IMR-90 (cell line): ENCODE measurements around the gene GALNT17. TPM values are rescaled to one million over a fixed set of nuclear protein-coding genes. Genes with fewer than 3 reads are reported as not detected.

Experiments
- ATAC-seq: fragments of 200-7000 bp; cut with Tn5 transposase; 2 replicates; pipeline ENCODE4 v1.9.1; 2020; ENCODE audit warnings: low read depth, mild to moderate bottlenecking, moderate library complexity
- BruUV-seq: library from RNA; stranded (reverse); fragments of 400-500 nt; replicated peaks from 2 replicates; lab custom pipeline; 2021; lab: Mats Ljungman, UMichigan
- CTCF ChIA-PET: fragments of 300-600 bp; formaldehyde crosslinking; extraction: SDS; loops from one replicate; lab custom pipeline; 2021; ENCODE audit warnings: antibody characterized with exemption; lab: Yijun Ruan, JAX
- POLR2A ChIA-PET: fragments of 300-600 bp; sonication (Branson Sonifier 250); formaldehyde crosslinking; loops from one replicate; lab custom pipeline; 2022; ENCODE audit warnings: antibody characterized with exemption; ENCODE audit not compliant: unreplicated experiment; lab: Charles Lee
- DNase-seq: peaks from one replicate; pipeline ENCODE4 v3.0.0; 2013
- H2AFZ ChIP-seq: replicated peaks from 2 replicates; pipeline ENCODE3; 2013; ENCODE audit warnings: low read length, mild to moderate bottlenecking; ENCODE audit not compliant: poor library complexity
- H2AK5ac ChIP-seq: 2 replicates; pipeline ENCODE4 v1.6.1; 2013; ENCODE audit warnings: low read depth, low read length, inconsistent platforms
- H2AK9ac ChIP-seq: replicated peaks from 2 replicates; pipeline ENCODE3; 2013; ENCODE audit warnings: mild to moderate bottlenecking, low read depth, low read length, moderate library complexity; ENCODE audit not compliant: poor library complexity
- H2BK120ac ChIP-seq: 2 replicates; pipeline ENCODE4 v1.6.1; 2013; ENCODE audit warnings: low read depth, low read length, inconsistent platforms
- H2BK15ac ChIP-seq: 3 replicates; pipeline ENCODE4 v1.6.1; 2013; ENCODE audit warnings: low read depth, low read length, inconsistent platforms
- H2BK20ac ChIP-seq: 2 replicates; pipeline ENCODE4 v1.6.1; 2013; ENCODE audit warnings: low read depth, mild to moderate bottlenecking, inconsistent platforms, low read length, moderate library complexity
- H2BK5ac ChIP-seq: 2 replicates; pipeline ENCODE4 v1.6.1; 2013; ENCODE audit warnings: mild to moderate bottlenecking, low read depth, low read length, inconsistent platforms; ENCODE audit not compliant: poor library complexity, severe bottlenecking
- H3K14ac ChIP-seq: replicated peaks from 2 replicates; pipeline ENCODE4 v1.6.1; 2013; ENCODE audit warnings: low read depth, low read length, inconsistent platforms
- H3K18ac ChIP-seq: 2 replicates; pipeline ENCODE4 v1.6.1; 2013; ENCODE audit warnings: low read depth, low read length, control low read depth
- H3K23ac ChIP-seq: 2 replicates; pipeline ENCODE4 v1.6.1; 2013; ENCODE audit warnings: low read depth, low read length, inconsistent platforms
- H3K27ac ChIP-seq: 2 replicates; pipeline ENCODE4 v1.5.1; 2013; ENCODE audit warnings: mild to moderate bottlenecking, control low read depth, low read length; ENCODE audit not compliant: insufficient read depth
- H3K27me3 ChIP-seq: 2 replicates; pipeline ENCODE4 v1.6.1; 2013; ENCODE audit warnings: low read length; ENCODE audit not compliant: control insufficient read depth, insufficient read depth
- H3K36me3 ChIP-seq: 2 replicates; pipeline ENCODE4 v1.6.1; 2013; ENCODE audit warnings: low read length, mixed read lengths; ENCODE audit not compliant: control insufficient read depth, insufficient read depth
- H3K4ac ChIP-seq: 2 replicates; pipeline ENCODE4 v1.6.1; 2013; ENCODE audit warnings: low read depth, low read length, inconsistent platforms
- H3K4me1 ChIP-seq: 2 replicates; pipeline ENCODE4 v1.6.1; 2013; ENCODE audit warnings: low read length, mixed read lengths; ENCODE audit not compliant: control insufficient read depth, insufficient read depth
- H3K4me2 ChIP-seq: 2 replicates; pipeline ENCODE4 v1.6.1; 2013; ENCODE audit warnings: low read depth, mild to moderate bottlenecking, control low read depth, low read length, moderate library complexity
- H3K4me3 ChIP-seq: 2 replicates; pipeline ENCODE4 v1.5.1; 2013; ENCODE audit warnings: low read depth, mild to moderate bottlenecking, control low read depth, low read length, moderate library complexity; ENCODE audit not compliant: insufficient read depth
- H3K56ac ChIP-seq: 2 replicates; pipeline ENCODE4 v1.6.1; 2013; ENCODE audit warnings: low read length, inconsistent platforms; ENCODE audit not compliant: insufficient read depth; ENCODE audit errors: extremely low read depth
- H3K79me1 ChIP-seq, 2 experiments: 2 replicates each; pipeline ENCODE4 v1.6.1; 2013; ENCODE audit warnings: low read length in 2 of 2, inconsistent platforms in 1 of 2, low read depth in 1 of 2
- H3K9ac ChIP-seq: 2 replicates; pipeline ENCODE4 v1.6.1; 2013; ENCODE audit warnings: low read depth, low read length, control low read depth
- H3K9me1 ChIP-seq: 2 replicates; pipeline ENCODE4 v1.6.1; 2013; ENCODE audit warnings: low read length, inconsistent platforms; ENCODE audit not compliant: insufficient read depth
- H3K9me3 ChIP-seq: 2 replicates; pipeline ENCODE4 v1.6.1; 2013; ENCODE audit warnings: low read length; ENCODE audit not compliant: control insufficient read depth, insufficient read depth
- H4K20me1 ChIP-seq: 2 replicates; pipeline ENCODE4 v1.6.1; 2013; ENCODE audit warnings: low read length, inconsistent platforms; ENCODE audit not compliant: insufficient read depth
- H4K5ac ChIP-seq: 2 replicates; pipeline ENCODE4 v1.6.1; 2013; ENCODE audit warnings: mild to moderate bottlenecking, low read depth, low read length, control low read depth
- H4K8ac ChIP-seq, 2 experiments: 2 replicates each; pipeline ENCODE4 v1.6.1; 2013; ENCODE audit warnings: low read depth in 2 of 2, low read length in 2 of 2, control low read depth in 1 of 2, inconsistent platforms in 1 of 2
- H4K91ac ChIP-seq: 2 replicates; pipeline ENCODE4 v1.6.1; 2013; ENCODE audit warnings: low read depth, low read length, inconsistent platforms; ENCODE audit not compliant: insufficient read depth
- CEBPB ChIP-seq: IDR thresholded peaks from 2 replicates; pipeline ENCODE4 v1.6.1; 2012; ENCODE audit warnings: low read depth, low read length, improper control_type of control experiment
- CTCF ChIP-seq: conservative IDR thresholded peaks from 2 replicates; pipeline ENCODE4 v1.5.1; 2012; ENCODE audit warnings: mild to moderate bottlenecking, low read depth, low read length, improper control_type of control experiment
- FOS ChIP-seq: fragments of 150-350 bp; IDR thresholded peaks from 2 replicates; pipeline ENCODE4 v1.6.1; 2016; ENCODE audit warnings: low read depth, low read length
- MAFK ChIP-seq: IDR thresholded peaks from 2 replicates; pipeline ENCODE4 v1.6.1; 2012; ENCODE audit warnings: low read depth, low read length, improper control_type of control experiment
- NFE2L2 ChIP-seq: fragments of 150-350 bp; IDR thresholded peaks from 2 replicates; pipeline ENCODE4 v1.6.1; 2016; ENCODE audit warnings: low read depth, mild to moderate bottlenecking, low read length
- SMC3 ChIP-seq: fragments of 150-350 bp; IDR thresholded peaks from 2 replicates; pipeline ENCODE4 v1.6.1; 2016; ENCODE audit warnings: low read depth, mild to moderate bottlenecking, antibody characterized with exemption, low read length, moderate library complexity
- USF2 ChIP-seq: fragments of 150-350 bp; IDR thresholded peaks from 2 replicates; pipeline ENCODE4 v1.6.1; 2017; ENCODE audit warnings: mild to moderate bottlenecking, antibody characterized with exemption, low read length, low read depth
- WGBS, 2 experiments: methylation state at CpG; one replicate each; pipeline versions ENCODE4 v1.1.5 to v1.1.7; 2013; ENCODE audit warnings: missing lambda C conversion rate in 2 of 2; ENCODE audit not compliant: insufficient read length in 1 of 2; ENCODE audit errors: extremely low coverage in 2 of 2; 5-methylcytosine and 5-hydroxymethylcytosine counted together
- dilution Hi-C: fragments of 300-500 bp; cut with HindIII; formaldehyde crosslinking; loops from one replicate; pipeline ENCODE4 v1.14.3; 2018; ENCODE audit warnings: low sequenced_read_pairs; ENCODE audit not compliant: unreplicated experiment
- in situ Hi-C: fragments of 300-500 bp; cut with MboI; formaldehyde crosslinking; loops from 3 replicates; pipeline ENCODE4 v1.14.3; 2019; ENCODE audit warnings: low sequenced_read_pairs, inconsistent platforms, mixed read lengths
- intact Hi-C: fragments of 100-400 bp; cut with micrococcal nuclease; formaldehyde crosslinking; loops from 2 replicates; pipeline ENCODE4 v1.10.0; 2022
- polyA plus RNA-seq, 3 experiments: library from polyadenylated mRNA; depleted of rRNA; stranded (reverse); fragments of >200 nt; gene quantifications; 2 replicates each; pipeline ENCODE4 v1.2.3, GENCODE V29; 2012; ENCODE audit warnings: low replicate concordance in 1 of 3
- total RNA-seq: library from RNA; depleted of rRNA; stranded (reverse); fragments of >200 nt; gene quantifications from 2 replicates; pipeline ENCODE4 v1.2.3, GENCODE V29; 2012

The GALNT17 gene
- total and polyA plus RNA-seq, 2 of the 4 experiments (the other 2 are of a cell fraction) = not detected

GRCh38 chr7:71290452-71290851 is 158.5 kb downstream of the GALNT17 start:
- POLR2A ChIA-PET = no interaction called here
- H3K9me3 ChIP-seq = peaks cover 7% of the 10 kb centered on the region
- BruUV-seq = no TSS peak
- no peak overlapping the region for H3K23ac ChIP-seq
- H3K4ac ChIP-seq = no peak overlapping the region
- ATAC-seq = no peak
- H3K27ac ChIP-seq = no peak overlapping the region
- H3K18ac ChIP-seq = no peak overlapping the region
- no peaks in the 10 kb centered on the region for H3K79me1 ChIP-seq
- no peaks in the 10 kb centered on the region for H3K27me3 ChIP-seq
- H2BK120ac ChIP-seq = no peak overlapping the region
- H3K56ac ChIP-seq = no peak overlapping the region
- CTCF ChIA-PET = no interaction called here
- no peak overlapping the region for H4K91ac ChIP-seq
- no peak for DNase-seq
- in situ Hi-C loops (no loop called here), intact Hi-C loops (no loop called here), dilution Hi-C loops (no loop called here)
- TF ChIP-seq NFE2L2 (no peak), FOS (no peak), CTCF (no peak), MAFK (no peak), SMC3 (no peak), USF2 (no peak), CEBPB (no peak)
- WGBS, 2 experiments = no CpG with 5 or more reads among the region's 4 CpGs
- H4K8ac ChIP-seq = no peak overlapping the region
- no peaks in the 10 kb centered on the region for H3K36me3 ChIP-seq
- H2AK5ac ChIP-seq = no peak overlapping the region
- H2AK9ac ChIP-seq = no peak overlapping the region
- no peaks in the 10 kb centered on the region for H4K20me1 ChIP-seq
- H3K4me2 ChIP-seq = no peak overlapping the region
- H3K4me1 ChIP-seq = no peaks in the 10 kb centered on the region
- H3K9me1 ChIP-seq = no peaks in the 10 kb centered on the region
- no peak overlapping the region for H2BK15ac ChIP-seq
- H3K9ac ChIP-seq = no peak overlapping the region
- no peak overlapping the region for H3K14ac ChIP-seq
- no peak overlapping the region for H3K4me3 ChIP-seq
- no peak overlapping the region for H4K5ac ChIP-seq
- H2BK20ac ChIP-seq = no peak overlapping the region
- H2BK5ac ChIP-seq = no peak overlapping the region
- H2AFZ ChIP-seq = no peak overlapping the region
